HG02798 (cell line): ENCODE measurements around the gene DLX3.
"Not testable (repeated sequence)": the region's sequence is repeated elsewhere in the genome, so short reads cannot be mapped to it uniquely, and the experiment has no call there.

Experiments
- ATAC-seq: cut with Tn5 transposase; IDR thresholded peaks from one replicate; pipeline ENCODE4 v1.9.1; 2021; ENCODE audit warnings: mild to moderate bottlenecking; ENCODE audit not compliant: unreplicated experiment, poor library complexity

Gene DLX3

GRCh38 chr17:49995055-49995738 is at the start of gene DLX3:
Gene DLX3 (minus strand): TSS chr17:49995224. CDS start chr17:49994998, 226 bp downstream.
- no peak for ATAC-seq

GRCh38 chr17:50044483-50044882 is 49.5 kb upstream of the DLX3 start:
- no peak for ATAC-seq

DNA sequence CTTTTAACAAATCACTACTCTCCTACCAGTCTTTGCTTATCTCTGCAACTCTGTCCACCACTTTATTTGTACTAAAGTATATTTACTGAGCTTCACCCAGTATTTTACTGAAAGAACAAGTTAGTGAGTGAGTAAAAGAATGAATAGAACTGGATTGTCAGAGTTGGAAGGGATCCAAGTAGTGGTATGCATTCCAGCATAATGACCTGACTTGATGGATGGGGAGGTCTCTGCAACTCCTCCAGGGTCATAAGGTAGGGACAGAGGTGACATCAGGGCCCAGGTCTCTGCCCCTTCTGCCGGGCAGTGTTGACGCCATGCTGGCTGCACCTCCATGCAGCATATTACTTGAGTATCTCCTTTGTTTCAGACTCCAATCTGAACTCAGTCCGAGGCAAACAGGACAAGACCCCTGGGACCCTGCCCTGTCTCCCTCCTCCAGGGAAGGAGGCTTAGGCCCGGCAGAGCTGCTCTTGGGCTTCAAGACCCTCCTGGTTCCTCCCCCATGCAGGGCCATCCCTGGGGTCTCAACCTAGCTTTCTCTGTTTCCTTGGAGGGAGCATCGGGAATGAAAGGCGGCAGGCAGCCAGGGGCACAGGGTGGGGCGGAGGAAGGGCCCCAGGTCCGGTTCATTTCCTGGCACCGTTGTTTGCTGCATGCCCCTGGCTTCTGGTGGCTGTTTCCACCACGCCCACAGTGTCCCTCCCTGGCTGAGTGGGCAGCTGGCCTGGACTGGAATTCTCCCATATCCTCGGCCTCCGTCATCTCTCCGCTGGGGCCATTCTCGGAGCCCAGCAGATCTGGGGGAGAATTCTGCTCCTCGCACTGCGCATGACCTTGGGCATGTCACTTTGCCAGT is 48.5 kb upstream of the DLX3 start:
- ATAC-seq, result no peak

DNA sequence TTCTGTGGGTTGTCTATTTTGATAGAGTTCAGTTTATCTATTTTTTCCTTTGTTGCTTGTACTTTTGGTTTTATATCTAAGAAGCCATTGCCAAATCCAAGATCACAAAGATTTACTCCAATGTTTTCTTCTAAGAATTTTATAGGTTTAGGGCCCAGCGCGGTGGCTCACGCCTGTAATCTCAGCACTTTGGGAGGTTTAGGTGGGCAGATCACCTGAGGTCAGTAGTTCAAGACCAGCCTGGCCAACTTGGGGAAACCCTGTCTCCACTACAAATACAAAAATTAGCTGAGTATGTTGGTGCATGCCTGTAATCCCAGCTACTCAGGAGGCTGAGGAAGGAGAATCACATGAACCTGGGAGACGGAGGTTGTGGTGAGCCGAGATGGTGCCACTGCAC is 47.2 kb upstream of the DLX3 start:
- ATAC-seq, result no peak

GRCh38 chr17:50040496-50040895 is 45.5 kb upstream of the DLX3 start:
- not testable (repeated sequence) for ATAC-seq

DNA sequence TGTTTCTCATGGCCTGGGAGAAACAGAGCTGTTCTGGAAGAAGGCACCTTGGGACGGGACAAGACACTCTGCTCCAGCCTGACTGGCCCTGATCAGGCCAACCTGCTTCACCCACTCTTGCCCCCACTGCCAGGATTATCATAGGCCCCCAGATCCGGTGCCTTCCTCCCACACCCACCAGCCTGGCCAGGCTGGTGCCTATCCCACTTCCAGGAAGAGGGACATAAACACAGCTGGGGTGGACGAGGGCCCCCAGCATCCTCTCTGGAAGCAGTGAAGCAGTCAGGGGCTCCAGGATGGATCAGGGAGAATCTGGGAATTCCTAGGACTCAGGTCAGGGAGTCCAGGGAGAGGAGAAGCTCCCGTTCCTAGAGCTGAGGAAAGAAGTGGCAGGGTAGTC is 44.0 kb upstream of the DLX3 start:
- ATAC-seq, result no peak

DNA sequence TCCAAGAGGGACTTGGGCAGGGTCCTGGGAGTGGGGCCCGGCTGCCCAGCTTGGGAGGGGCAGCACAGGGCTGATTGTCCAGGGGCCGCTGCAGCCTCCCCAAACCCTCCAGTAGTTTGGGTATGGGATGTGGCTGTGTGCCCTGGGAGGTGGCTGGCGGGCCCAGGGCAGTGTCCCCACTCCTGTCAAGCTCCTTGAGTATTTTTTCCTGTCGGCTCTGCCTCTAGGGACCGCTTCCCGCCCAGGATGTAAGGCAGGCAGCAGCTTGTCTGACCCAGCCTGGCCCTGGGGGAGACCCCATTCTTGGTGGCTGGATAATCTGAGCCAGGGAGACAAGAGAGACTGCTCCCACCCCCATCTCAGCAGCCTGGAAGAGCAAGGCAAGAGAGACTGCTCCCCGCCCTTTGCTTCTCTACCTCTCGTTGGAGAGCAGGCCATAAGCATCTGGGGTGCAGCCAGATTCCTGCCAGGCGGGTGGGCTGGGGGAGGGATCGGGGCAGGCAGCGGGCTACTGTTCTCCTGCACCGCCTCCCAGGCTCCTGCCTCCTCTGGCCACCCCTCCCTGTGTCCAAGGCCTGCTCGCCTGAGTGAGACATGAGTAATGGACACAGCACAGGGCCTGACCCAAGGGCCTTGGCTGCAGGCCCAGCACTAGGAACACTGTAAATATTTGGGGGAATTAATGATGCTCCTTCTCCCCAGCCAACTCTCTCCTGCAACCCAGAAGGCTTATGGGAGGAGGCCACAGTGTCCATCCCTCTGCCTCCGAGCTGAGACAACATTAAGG is 42.5 kb upstream of the DLX3 start:
- no peak for ATAC-seq

GRCh38 chr17:50036455-50037261 is 41.6 kb upstream of the DLX3 start:
- ATAC-seq, result no peak

GRCh38 chr17:50035945-50036344 is 40.9 kb upstream of the DLX3 start:
- ATAC-seq, result no peak

DNA sequence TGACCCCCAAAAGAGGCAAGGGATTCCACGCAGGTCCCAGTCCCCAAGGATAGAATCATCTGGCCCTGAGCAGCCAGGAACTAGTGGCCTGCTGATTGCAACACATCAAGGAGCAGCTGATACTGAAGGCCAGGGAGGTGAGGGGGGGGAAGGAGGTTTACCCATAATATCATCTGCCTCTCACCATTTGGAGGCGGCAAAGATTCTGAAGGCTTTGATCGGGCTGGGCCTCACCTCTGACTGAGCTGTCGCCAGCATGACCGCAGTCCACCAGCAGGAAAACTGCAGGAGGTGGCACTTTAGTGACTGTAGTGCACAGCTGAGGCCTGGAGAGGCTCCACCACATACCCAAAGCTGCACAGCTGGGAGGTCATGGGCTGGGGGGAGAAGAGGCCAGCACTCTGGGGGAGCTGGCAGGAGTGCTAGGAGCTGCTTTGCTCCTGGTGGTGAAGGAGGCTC is 40.4 kb upstream of the DLX3 start:
- no peak for ATAC-seq

GRCh38 chr17:50034498-50035364 is 39.7 kb upstream of the DLX3 start:
- no peak for ATAC-seq

DNA sequence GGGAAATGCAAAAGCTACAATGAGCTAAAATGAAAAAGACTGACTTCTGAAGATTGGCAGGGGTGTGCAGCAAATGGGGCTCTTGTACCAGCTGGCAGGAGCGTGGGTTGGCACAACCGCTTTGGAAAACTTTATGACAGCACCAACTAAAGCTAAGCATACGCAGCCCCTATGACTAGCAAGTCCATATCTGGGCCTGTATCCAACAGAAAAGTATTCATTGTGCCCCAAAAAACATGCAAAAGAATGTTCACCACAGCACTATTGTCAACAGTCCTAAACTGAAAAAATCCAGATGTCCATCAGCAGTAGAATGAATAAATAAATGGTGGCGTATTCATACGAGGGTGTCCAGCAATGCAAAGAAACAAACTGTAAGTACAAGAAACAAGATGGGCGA is 38.3 kb upstream of the DLX3 start:
- no peak for ATAC-seq

DNA sequence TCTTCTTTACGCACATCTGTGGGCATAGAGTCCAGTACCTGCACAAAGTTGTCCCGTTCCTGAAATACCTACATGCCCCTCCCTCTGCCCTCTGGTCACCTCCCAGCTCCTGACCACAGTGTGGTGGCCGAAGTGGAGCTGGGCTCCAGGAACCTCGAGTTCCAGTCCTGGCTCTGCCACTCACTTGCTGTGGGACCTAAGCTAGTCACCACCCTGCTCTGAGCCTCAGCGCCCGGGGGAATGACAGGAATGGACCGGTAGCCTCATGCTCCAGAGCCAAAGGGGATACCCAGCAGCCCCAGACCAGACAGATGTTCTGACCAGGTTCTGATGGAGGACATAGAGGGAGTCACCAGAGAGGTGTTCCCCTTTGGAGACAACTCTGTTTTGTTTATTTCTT is 34.2 kb upstream of the DLX3 start:
- ATAC-seq, result no peak

DNA sequence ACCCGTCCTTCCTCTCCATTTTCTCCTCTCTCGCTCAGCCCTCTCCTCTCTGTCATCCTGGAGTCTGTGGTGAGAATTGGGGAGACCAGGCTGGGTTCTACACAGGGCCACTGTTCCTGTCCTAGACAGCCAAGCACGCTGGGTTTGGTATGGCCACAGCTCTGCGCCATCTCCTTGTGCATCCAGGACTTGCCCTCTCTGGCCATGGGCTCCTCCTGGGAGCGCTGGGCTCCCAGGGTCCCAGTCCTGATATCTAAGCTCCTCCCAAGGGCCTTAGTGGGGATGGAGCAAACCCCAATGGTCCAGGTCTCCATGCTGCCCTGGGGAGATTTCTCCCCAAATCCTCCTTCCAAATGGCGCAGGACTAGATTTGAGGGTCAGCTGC is 33.7 kb upstream of the DLX3 start:
- no peak for ATAC-seq

DNA sequence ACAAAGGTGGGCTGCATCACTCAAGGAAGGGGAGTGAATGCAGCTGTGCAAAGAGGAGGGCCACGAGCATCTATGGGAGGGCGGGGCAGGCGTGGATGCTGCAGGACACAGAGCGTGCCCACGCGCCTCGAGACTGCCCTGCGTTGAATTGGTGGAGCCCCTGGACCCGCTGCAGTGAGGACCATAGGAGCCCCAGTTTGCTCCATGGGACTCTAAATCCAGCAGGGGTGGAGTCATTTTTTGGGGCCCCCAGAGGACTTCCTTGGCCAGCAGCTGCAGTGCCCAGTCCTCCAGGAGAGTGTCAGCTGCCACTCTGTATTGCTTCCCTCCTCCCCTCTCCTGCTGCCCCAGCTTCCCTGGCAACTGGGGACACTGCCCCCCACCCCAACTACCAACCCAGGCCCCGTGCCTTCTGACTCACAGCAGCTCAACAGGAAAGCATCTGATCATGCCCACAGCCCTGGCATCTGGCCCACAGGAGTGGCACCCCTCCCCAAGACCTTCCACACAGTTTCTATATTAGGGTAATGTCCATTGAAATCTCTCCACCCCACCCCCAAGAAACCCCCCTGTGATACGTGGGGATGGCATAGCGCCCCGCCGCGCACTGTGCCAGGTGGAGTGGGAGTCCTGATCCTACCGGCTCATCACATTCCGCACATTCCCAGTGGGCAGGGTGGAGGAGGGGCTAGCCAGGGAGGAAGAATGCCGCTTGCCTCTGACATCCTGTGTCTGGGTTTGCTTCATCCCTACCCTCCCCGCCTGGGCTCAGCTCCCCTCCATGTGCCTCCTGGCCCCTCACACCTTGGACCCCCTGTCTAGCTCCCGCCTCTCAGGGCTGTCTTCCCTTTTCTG is 33.1 kb upstream of the DLX3 start:
- ATAC-seq, result no peak

GRCh38 chr17:50027172-50027880 is 32.3 kb upstream of the DLX3 start:
- no peak for ATAC-seq

DNA sequence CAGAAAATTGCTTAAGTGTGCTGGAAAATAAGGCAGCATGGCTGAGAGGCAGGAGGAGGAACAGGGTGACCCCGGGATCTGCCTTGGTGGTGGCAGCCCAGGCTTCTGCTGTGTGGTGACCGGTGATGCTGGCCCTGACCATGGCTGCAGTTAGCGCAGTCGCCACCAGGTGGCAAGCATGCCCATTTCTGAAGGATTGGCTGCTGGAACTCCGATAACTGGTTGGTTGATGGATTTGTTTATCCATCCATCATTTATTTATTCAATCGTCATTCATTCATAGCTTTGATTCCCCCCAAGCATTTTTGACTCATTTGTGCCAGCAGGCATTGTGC is 31.8 kb upstream of the DLX3 start:
- no peak for ATAC-seq
